Fibroblast of lung (primary cell): ENCODE measurements around the gene TSPAN18. TPM values are rescaled to one million over a fixed set of nuclear protein-coding genes. Genes with fewer than 3 reads are reported as not detected.

Source experiments
- DNase-seq, 2 donors: peaks; one replicate each; pipeline versions ENCODE4 v3.0.0 to v3.0.0-alpha.2; 2010; ENCODE audit warnings: low read depth in 2 of 2
- H2AFZ ChIP-seq: 2 replicates; pipeline ENCODE4 v1.5.1; 2012; ENCODE audit warnings: low read length, control low read depth, inconsistent platforms
- H3K27ac ChIP-seq: 2 replicates; pipeline ENCODE4 v1.5.1; 2011; ENCODE audit warnings: low read length, control low read depth; ENCODE audit not compliant: insufficient read depth
- H3K27me3 ChIP-seq: 2 replicates; pipeline ENCODE4 v1.5.1; 2011; ENCODE audit warnings: mild to moderate bottlenecking, low read length; ENCODE audit not compliant: control insufficient read depth, insufficient read depth
- H3K36me3 ChIP-seq: 2 replicates; pipeline ENCODE4 v1.5.1; 2011; ENCODE audit warnings: low read length; ENCODE audit not compliant: control insufficient read depth, insufficient read depth
- H3K4me1 ChIP-seq: 2 replicates; pipeline ENCODE4 v1.5.1; 2011; ENCODE audit warnings: low read length; ENCODE audit not compliant: control insufficient read depth, insufficient read depth; ENCODE audit errors: extremely low read depth
- H3K4me2 ChIP-seq: 2 replicates; pipeline ENCODE4 v1.5.1; 2011; ENCODE audit warnings: low read length, control low read depth; ENCODE audit not compliant: insufficient read depth; ENCODE audit errors: extremely low read depth
- H3K4me3 ChIP-seq, 4 experiments: fragments of 200-600 bp in 1 of 4; sonication (generic) in 1 of 4; replicated peaks in 1 of 4; 2 replicates each; pipeline ENCODE4 v1.5.1; 2011 to 2016; ENCODE audit warnings: low read length in 4 of 4, low read depth in 3 of 4, mild to moderate bottlenecking in 3 of 4, control low read depth in 2 of 4, inconsistent platforms in 1 of 4, mixed read lengths in 1 of 4; ENCODE audit not compliant: insufficient read depth in 1 of 4; ENCODE audit errors: control extremely low read depth in 1 of 4
- H3K79me2 ChIP-seq: 2 replicates; pipeline ENCODE4 v1.5.1; 2012; ENCODE audit warnings: mild to moderate bottlenecking, low read length, inconsistent platforms; ENCODE audit not compliant: control insufficient read depth, insufficient read depth
- H3K9ac ChIP-seq: 2 replicates; pipeline ENCODE4 v1.5.1; 2011; ENCODE audit warnings: mild to moderate bottlenecking, low read length, control low read depth; ENCODE audit not compliant: insufficient read depth
- H3K9me3 ChIP-seq: 2 replicates; pipeline ENCODE4 v1.5.1; 2012; ENCODE audit warnings: low read depth, low read length; ENCODE audit not compliant: control insufficient read depth, insufficient read depth
- H4K20me1 ChIP-seq: 2 replicates; pipeline ENCODE4 v1.5.1; 2011; ENCODE audit warnings: low read length; ENCODE audit not compliant: control insufficient read depth, insufficient read depth; ENCODE audit errors: extremely low read depth
- EZH2 ChIP-seq: IDR thresholded peaks from 2 replicates; pipeline ENCODE4 v1.5.1; 2012; ENCODE audit warnings: low read length, control low read depth, mild to moderate bottlenecking; ENCODE audit errors: missing control alignments
- polyA plus RNA-seq, 2 donors: library from polyadenylated mRNA; depleted of rRNA in 1 of 2; stranded (reverse) in 1 of 2; unstranded in 1 of 2; fragments of >200 nt; gene quantifications; 2 replicates each; pipeline ENCODE4 v1.2.1, GENCODE V29; 2011 to 2012; ENCODE audit warnings: missing spikeins in 1 of 2
- total RNA-seq: library from RNA; depleted of rRNA; stranded (reverse); fragments of >200 nt; gene quantifications from 2 replicates; pipeline ENCODE4 v1.2.1, GENCODE V29; 2014
- TF ChIP-seq, protein P1 (sequence below), 2 donors: IDR thresholded peaks in 1 of 2; conservative IDR thresholded peaks in 1 of 2; 1 replicate in 1 of 2; 2 replicates in 1 of 2; pipeline ENCODE4 v1.5.1; 2011 to 2012; ENCODE audit warnings: low read length in 2 of 2, control low read depth in 1 of 2, inconsistent platforms in 1 of 2, low read depth in 1 of 2, mild to moderate bottlenecking in 1 of 2

Gene TSPAN18
- total and polyA plus RNA-seq, 2 donors (not counting 1 experiment from before 2014, with no cell fraction given): 0.15 TPM; not detected in 1

- peaks cover 19% of the 10 kb centered on the region for H3K27me3 ChIP-seq
- no peak overlapping the region for H3K9ac ChIP-seq
- H3K27ac ChIP-seq: no peak overlapping the region
- no peak for DNase-seq
- no peak overlapping the region for H3K4me3 ChIP-seq
- no peak overlapping the region for H2AFZ ChIP-seq
- H4K20me1 ChIP-seq: no peaks in the 10 kb centered on the region
- H3K79me2 ChIP-seq: no peaks in the 10 kb centered on the region
- no peaks in the 10 kb centered on the region for H3K36me3 ChIP-seq
- no peaks in the 10 kb centered on the region for H3K4me1 ChIP-seq
- no peak overlapping the region for H3K4me2 ChIP-seq
- TF ChIP-seq EZH2: no peak
- no peaks in the 10 kb centered on the region for H3K9me3 ChIP-seq
Observed at GRCh38 chr11:44777209-44778194, 50.7 kb downstream of the TSPAN18 start.

DNA sequence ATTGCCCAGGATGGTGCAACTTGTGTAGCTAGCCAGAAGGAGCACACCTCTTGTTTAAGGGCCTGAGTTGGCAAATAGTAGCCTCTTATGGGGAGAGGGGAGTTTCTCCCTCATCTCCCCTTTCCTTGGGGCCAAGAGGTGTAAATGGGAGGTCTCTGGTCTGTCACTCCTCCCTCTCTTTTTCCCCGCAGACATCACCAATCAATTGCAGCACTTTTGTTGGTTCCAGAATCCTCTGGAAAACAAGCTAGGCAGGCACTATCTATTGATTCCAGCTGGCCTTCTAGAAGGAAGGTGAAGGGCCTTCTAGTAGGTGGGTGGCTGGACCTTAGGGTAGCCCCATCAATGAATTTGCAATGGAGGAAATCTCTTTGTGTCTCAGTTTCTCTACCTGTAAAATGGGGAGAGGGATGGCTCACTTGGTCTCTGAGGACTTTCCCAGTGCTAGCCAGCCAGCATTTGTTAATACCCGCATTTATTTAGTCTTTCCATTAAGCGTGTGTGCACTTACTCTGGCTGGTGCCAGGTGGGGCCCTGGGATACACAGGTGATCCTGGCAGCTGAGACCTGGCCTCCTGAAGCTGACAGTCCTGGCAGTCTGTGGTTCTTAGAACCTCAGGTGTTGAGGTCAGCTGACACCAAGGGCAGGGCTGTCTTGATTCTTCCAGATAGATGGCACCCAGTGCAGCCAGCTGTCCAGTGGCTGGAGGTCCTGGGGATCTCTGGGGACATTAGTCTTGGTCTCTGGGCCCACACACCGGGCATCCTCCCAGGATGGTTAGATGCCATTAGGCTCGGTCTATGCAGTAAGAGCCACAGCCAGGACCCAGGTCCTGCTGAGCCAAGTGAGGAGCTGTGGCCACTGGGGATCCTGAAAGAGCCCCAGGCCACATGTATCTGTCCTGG lies 51.7 kb downstream of the TSPAN18 start:
- peaks cover 18% of the 10 kb centered on the region for H3K27me3 ChIP-seq
- H3K4me1 ChIP-seq: no peaks in the 10 kb centered on the region
- no peak overlapping the region for H3K27ac ChIP-seq

DNA sequence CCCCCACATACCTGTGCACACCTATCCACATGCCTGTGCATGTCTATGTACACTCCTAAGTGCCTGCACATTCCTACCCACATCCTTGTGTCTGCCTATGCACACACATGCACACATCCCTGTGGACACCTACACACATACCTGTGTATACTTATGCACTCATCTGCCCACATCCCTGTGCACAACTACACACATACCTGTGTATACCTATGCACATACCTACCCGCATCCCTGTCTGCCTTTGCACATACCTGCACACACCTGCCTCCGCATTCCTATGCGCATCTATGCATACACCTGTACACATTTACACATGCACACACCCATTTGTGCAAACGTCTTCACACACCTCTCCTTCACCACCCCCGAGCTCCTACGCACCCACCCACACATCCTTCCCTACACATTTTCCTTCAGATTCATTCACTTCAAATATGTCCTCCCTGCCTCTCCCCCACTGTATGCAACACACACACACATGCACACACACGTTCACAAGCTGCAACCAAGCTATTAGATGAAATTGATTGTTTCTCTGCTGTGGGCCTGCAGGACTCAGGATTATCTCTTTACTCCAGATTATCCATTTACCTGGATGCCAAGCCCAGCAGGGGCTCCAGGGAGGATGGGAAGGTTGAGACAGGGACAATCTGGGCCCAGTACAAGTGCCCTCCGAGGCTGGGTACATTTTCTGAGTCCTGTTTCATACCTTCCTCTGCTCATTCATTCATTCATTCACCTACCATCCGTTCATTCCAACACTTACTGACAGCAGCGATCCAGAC lies 53.2 kb downstream of the TSPAN18 start:
- TF ChIP-seq EZH2: no peak
- TF ChIP-seq, protein P1, sequence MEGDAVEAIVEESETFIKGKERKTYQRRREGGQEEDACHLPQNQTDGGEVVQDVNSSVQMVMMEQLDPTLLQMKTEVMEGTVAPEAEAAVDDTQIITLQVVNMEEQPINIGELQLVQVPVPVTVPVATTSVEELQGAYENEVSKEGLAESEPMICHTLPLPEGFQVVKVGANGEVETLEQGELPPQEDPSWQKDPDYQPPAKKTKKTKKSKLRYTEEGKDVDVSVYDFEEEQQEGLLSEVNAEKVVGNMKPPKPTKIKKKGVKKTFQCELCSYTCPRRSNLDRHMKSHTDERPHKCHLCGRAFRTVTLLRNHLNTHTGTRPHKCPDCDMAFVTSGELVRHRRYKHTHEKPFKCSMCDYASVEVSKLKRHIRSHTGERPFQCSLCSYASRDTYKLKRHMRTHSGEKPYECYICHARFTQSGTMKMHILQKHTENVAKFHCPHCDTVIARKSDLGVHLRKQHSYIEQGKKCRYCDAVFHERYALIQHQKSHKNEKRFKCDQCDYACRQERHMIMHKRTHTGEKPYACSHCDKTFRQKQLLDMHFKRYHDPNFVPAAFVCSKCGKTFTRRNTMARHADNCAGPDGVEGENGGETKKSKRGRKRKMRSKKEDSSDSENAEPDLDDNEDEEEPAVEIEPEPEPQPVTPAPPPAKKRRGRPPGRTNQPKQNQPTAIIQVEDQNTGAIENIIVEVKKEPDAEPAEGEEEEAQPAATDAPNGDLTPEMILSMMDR (conservative IDR thresholded peaks at IDR 0.05 in 1 of 2, IDR thresholded peaks at IDR 0.05 in 1 of 2; ENCODE audit: low read depth in 1 of 2, low read length in 2 of 2): no peak
- Histone ChIP-seq H3K4me1 (no peaks in the 10 kb centered on the region), H3K79me2 (no peaks in the 10 kb centered on the region), H3K27ac (no peak overlapping the region), H3K4me3 (no peak overlapping the region), H3K9me3 (no peaks in the 10 kb centered on the region), H3K4me2 (no peak overlapping the region), H3K9ac (no peak overlapping the region), H3K27me3 (peaks cover 17% of the 10 kb centered on the region), H3K36me3 (no peaks in the 10 kb centered on the region), H2AFZ (no peak overlapping the region), H4K20me1 (no peaks in the 10 kb centered on the region)
- DNase-seq: no peak

More for the DNA sequence above, 51.7 kb downstream of the TSPAN18 start:
- H3K9ac ChIP-seq: no peak overlapping the region
- no peaks in the 10 kb centered on the region for H3K79me2 ChIP-seq
- H3K9me3 ChIP-seq: no peaks in the 10 kb centered on the region
- H4K20me1 ChIP-seq: no peaks in the 10 kb centered on the region
- no peaks in the 10 kb centered on the region for H3K36me3 ChIP-seq
- no peak overlapping the region for H2AFZ ChIP-seq
- H3K4me2 ChIP-seq: no peak overlapping the region
- no peak for DNase-seq
- H3K4me3 ChIP-seq: no peak overlapping the region
- TF ChIP-seq EZH2: no peak
- TF ChIP-seq, protein P1 (conservative IDR thresholded peaks at IDR 0.05 in 1 of 2, IDR thresholded peaks at IDR 0.05 in 1 of 2; ENCODE audit: low read depth in 1 of 2, low read length in 2 of 2): no peak
